Esophagus muscularis mucosa (tissue), 4 donors: ENCODE results near the gene FOXP2. TPM values are rescaled to one million over a fixed set of nuclear protein-coding genes. Genes with fewer than 3 reads are reported as not detected.
"Not testable (repeated sequence)": the region's sequence is repeated elsewhere in the genome, so short reads cannot be mapped to it uniquely, and the experiment has no call there.

Experiments
- DNase-seq: peaks from one replicate; pipeline ENCODE4 v3.0.0-alpha.2; 2017; ENCODE audit errors: extremely low spot score
- H3K27ac ChIP-seq, 4 donors: fragments of 200-600 bp; sonication (generic); replicated peaks in 1 of 4; 1 replicate in 3 of 4; 2 replicates in 1 of 4; pipeline ENCODE4 v1.5.1; 2016 to 2019; ENCODE audit warnings: mild to moderate bottlenecking in 1 of 4
- H3K27me3 ChIP-seq, 4 donors: fragments of 200-600 bp; sonication (generic); one replicate each; pipeline versions ENCODE4 v1.5.1 to v1.6.0; 2016 to 2019
- H3K36me3 ChIP-seq, 4 donors: fragments of 200-600 bp; sonication (generic); one replicate each; pipeline ENCODE4 v1.5.1; 2016 to 2019
- H3K4me1 ChIP-seq, 4 donors: fragments of 200-600 bp; sonication (generic); one replicate each; pipeline ENCODE4 v1.5.1; 2016 to 2019
- H3K4me3 ChIP-seq, 4 donors: fragments of 200-600 bp; sonication (generic); 1 replicate in 2 of 4; 2 replicates in 2 of 4; pipeline ENCODE4 v1.5.1; 2016 to 2019; ENCODE audit warnings: mild to moderate bottlenecking in 4 of 4, moderate library complexity in 1 of 4
- H3K9me3 ChIP-seq, 4 donors: fragments of 200-600 bp; sonication (generic); 1 replicate in 3 of 4; 2 replicates in 1 of 4; pipeline ENCODE4 v1.5.1; 2016 to 2019
- CTCF ChIP-seq, 3 experiments: fragments of 200-600 bp in 2 of 3; fragments of 450-650 bp in 1 of 3; sonication (generic) in 2 of 3; IDR thresholded peaks; one replicate each; pipeline ENCODE4 v1.5.1; 2017 to 2019; ENCODE audit warnings: antibody characterized with exemption in 3 of 3, mild to moderate bottlenecking in 2 of 3, moderate library complexity in 1 of 3
- EP300 ChIP-seq: sonication (generic); formaldehyde crosslinking; IDR thresholded peaks from one replicate; pipeline ENCODE4 v1.6.1; 2017; ENCODE audit warnings: antibody characterized with exemption
- POLR2A ChIP-seq: fragments of 450-650 bp; IDR thresholded peaks from one replicate; pipeline ENCODE4 v1.6.1; 2017; ENCODE audit warnings: antibody characterized with exemption, moderate library complexity, mild to moderate bottlenecking, low read depth
- POLR2AphosphoS5 ChIP-seq, 2 donors: sonication (generic); formaldehyde crosslinking; IDR thresholded peaks; one replicate each; pipeline ENCODE4 v1.6.1; 2017; ENCODE audit warnings: antibody characterized with exemption in 2 of 2
- WGBS: methylation state at CpG from one replicate; pipeline ENCODE4 v1.1.5; 2018; 5-methylcytosine and 5-hydroxymethylcytosine counted together
- intact Hi-C: fragments of 100-400 bp; cut with DNase I; formaldehyde crosslinking; loops from one replicate; pipeline ENCODE4 v1.15.1; 2023
- total RNA-seq, 4 donors: library from RNA; depleted of rRNA; stranded (reverse); fragments of >200 nt; gene quantifications; one replicate each; pipeline versions ENCODE4 v1.1.0 to v1.2.1, GENCODE V29; 2016

The FOXP2 gene
- total RNA-seq, 4 donors from 2014 or later: 37.1 to 54.2 (median 48.0) TPM

DNA sequence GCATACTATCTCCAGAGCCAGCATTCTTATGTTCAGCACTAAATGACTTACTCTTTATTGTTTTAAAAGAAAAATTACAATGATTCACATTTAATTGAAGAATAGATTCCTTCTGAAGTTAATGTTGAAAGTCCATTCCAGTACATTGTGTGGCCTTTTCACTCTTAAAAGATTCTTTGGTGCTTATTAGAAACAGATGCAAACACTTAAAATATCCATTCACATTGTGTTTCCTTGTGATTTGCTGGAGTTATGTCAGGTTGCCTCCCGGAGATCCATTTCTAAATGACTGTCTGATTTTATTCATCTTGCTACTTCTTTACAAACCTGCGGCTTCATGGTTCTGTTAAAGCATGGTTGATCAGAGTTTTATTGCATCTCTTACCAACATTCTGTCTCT, 152.8 kb downstream of the FOXP2 start:
- Histone ChIP-seq H3K27me3 (no peaks in the 10 kb centered on the region), H3K4me1 (peaks cover 0 to 6% (median 0%) of the 10 kb centered on the region in 4 donors)

GRCh38 chr7:114569220-114569619, 154.6 kb downstream of the FOXP2 start:
- Histone ChIP-seq H3K4me1 (peaks cover 0 to 13% (median 6%) of the 10 kb centered on the region in 4 donors), H3K27me3 (no peaks in the 10 kb centered on the region), H3K27ac (no peak overlapping the region), H3K4me3 (no peak overlapping the region), H3K9me3 (no peaks in the 10 kb centered on the region), H3K36me3 (no peaks in the 10 kb centered on the region)
- TF ChIP-seq POLR2A (no peak), POLR2AphosphoS5 (IDR thresholded peaks at IDR 0.05) (no peak), CTCF (IDR thresholded peaks at IDR 0.05) (no peak), EP300 (no peak)
- intact Hi-C loops: no loop called here
- DNase-seq: no peak
- 81% methylated on average over 1 of the region's 1 CpG for WGBS

More for the DNA sequence above, 152.8 kb downstream of the FOXP2 start:
- no peak for DNase-seq
- TF ChIP-seq POLR2A: no peak
- no peak for TF ChIP-seq EP300
- TF ChIP-seq CTCF (IDR thresholded peaks at IDR 0.05): no peak
- TF ChIP-seq POLR2AphosphoS5 (IDR thresholded peaks at IDR 0.05): no peak
- Histone ChIP-seq H3K36me3 (no peaks in the 10 kb centered on the region), H3K9me3 (no peaks in the 10 kb centered on the region), H3K27ac (no peak overlapping the region), H3K4me3 (no peak overlapping the region)
- WGBS: 76% methylated on average over 2 of the region's 2 CpGs
- intact Hi-C loops: no loop called here

DNA sequence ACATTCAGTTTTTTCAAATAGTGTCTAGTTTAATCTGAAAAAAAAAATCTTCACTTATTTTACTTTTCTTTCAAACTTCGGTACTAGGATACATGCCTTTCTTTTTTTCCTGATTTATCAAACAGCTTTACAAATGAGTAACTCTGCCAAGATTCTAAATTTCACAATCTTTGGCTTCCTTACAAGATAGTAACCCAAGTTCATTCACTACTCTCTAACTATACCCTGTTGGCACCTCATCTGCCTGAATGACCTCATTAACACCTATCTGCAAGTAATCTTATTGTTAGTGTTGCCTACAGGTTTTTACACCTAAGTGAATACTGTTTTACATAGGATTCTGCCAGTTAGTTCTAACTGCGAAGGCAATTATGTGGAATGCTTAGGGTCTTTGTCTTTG, 159.8 kb downstream of the FOXP2 start:
- no peak for TF ChIP-seq POLR2AphosphoS5 (IDR thresholded peaks at IDR 0.05)
- TF ChIP-seq POLR2A: no peak
- no peak for TF ChIP-seq CTCF (IDR thresholded peaks at IDR 0.05)
- TF ChIP-seq EP300: no peak
- intact Hi-C loops: no loop called here
- no peak for DNase-seq
- H3K36me3 ChIP-seq: no peaks in the 10 kb centered on the region
- no peaks in the 10 kb centered on the region for H3K27me3 ChIP-seq
- H3K27ac ChIP-seq: no peak overlapping the region
- no peak overlapping the region for H3K4me3 ChIP-seq
- peaks cover 0 to 12% (median 12%) of the 10 kb centered on the region in 4 donors for H3K4me1 ChIP-seq
- WGBS: 48% methylated on average over 2 of the region's 2 CpGs
- no peaks in the 10 kb centered on the region for H3K9me3 ChIP-seq

- intact Hi-C loops: no loop called here
- WGBS: 76% methylated on average over 4 of the region's 4 CpGs
These were observed 160.5 kb downstream of the FOXP2 start for GRCh38 chr7:114575098-114575497.

DNA sequence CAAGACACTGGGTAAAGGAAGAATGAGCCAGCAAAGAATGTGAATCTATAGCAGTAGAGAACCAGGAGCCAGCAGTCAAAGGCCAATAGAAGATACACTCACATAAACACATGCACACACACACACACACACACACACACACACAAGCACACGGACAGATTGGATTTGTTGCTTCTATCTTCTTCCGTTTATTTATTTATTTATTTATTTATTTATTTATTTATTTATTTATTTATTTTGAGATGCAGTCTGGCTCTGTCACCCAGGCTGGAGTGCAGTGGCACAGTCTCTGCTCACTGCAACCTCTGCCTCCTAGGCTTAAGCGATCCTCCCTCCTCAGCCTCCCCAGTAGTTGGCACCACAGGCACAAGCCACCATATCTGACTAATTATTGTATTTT, 166.3 kb downstream of the FOXP2 start:
- WGBS: 85% methylated on average over 3 of the region's 3 CpGs
- H3K4me1 ChIP-seq, H3K36me3 ChIP-seq, H3K4me3 ChIP-seq, DNase-seq, H3K27me3 ChIP-seq, H3K9me3 ChIP-seq, H3K27ac ChIP-seq, intact Hi-C loops: not testable (repeated sequence)

More at GRCh38 chr7:114575098-114575497, 160.5 kb downstream of the FOXP2 start:
- Histone ChIP-seq H3K4me1 (peaks cover 0 to 12% (median 12%) of the 10 kb centered on the region in 4 donors), H3K36me3 (no peaks in the 10 kb centered on the region), H3K27me3 (no peaks in the 10 kb centered on the region), H3K9me3 (no peaks in the 10 kb centered on the region), H3K27ac (no peak overlapping the region), H3K4me3 (no peak overlapping the region)
- no peak for DNase-seq
- TF ChIP-seq POLR2A (no peak), POLR2AphosphoS5 (IDR thresholded peaks at IDR 0.05) (no peak)

GRCh38 chr7:114588506-114588905, 173.9 kb downstream of the FOXP2 start:
- H3K27ac ChIP-seq: no peak overlapping the region
- H3K27me3 ChIP-seq: no peaks in the 10 kb centered on the region
- peaks cover 0 to 16% (median 0%) of the 10 kb centered on the region in 4 donors for H3K4me1 ChIP-seq
- H3K4me3 ChIP-seq: no peak overlapping the region
- WGBS: 85% methylated on average over 1 of the region's 1 CpG
- no peak for TF ChIP-seq POLR2A
- no peak for TF ChIP-seq EP300
- no peak for TF ChIP-seq POLR2AphosphoS5 (IDR thresholded peaks at IDR 0.05)
- no peak for TF ChIP-seq CTCF (IDR thresholded peaks at IDR 0.05)
- H3K36me3 ChIP-seq: no peaks in the 10 kb centered on the region
- intact Hi-C loops: no loop called here
- no peaks in the 10 kb centered on the region for H3K9me3 ChIP-seq
- no peak for DNase-seq
